Choroid plexus epithelial cell (primary cell): ENCODE measurements around the gene SLC7A1.

ENCODE experiments used
- DNase-seq: peaks from one replicate; pipeline ENCODE4 v3.0.0-alpha.2; 2010; ENCODE audit warnings: low read depth
- H3K4me3 ChIP-seq: 2 replicates; pipeline ENCODE4 v1.5.1; 2011; ENCODE audit warnings: low read depth, mild to moderate bottlenecking, control low read depth, low read length, moderate library complexity
- TF ChIP-seq, protein P1 (sequence below): conservative IDR thresholded peaks from 2 replicates; pipeline ENCODE4 v1.5.1; 2011; ENCODE audit warnings: low read depth, mild to moderate bottlenecking, control low read depth, inconsistent platforms, low read length, moderate library complexity

The SLC7A1 gene

DNA sequence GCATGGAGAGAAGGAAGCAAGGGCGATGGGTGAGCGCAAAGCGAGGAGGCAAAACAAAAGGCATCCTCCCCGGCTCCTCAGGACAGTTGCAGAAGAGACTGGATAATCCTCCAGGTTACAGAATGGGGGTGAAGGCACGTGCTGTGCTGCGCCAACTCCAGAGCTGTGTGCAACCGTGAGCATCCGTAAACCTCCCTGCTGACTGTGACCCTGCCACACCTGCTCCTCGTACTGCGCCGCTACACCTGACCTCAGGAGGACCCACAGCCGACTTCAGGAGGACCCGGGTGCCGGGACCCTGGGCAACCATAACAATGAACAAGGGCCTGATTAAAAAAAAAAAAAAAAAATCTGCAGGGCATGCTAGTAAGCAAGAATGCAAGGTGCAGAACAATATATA lies 68.7 kb downstream of the SLC7A1 start:
- TF ChIP-seq, protein P1, sequence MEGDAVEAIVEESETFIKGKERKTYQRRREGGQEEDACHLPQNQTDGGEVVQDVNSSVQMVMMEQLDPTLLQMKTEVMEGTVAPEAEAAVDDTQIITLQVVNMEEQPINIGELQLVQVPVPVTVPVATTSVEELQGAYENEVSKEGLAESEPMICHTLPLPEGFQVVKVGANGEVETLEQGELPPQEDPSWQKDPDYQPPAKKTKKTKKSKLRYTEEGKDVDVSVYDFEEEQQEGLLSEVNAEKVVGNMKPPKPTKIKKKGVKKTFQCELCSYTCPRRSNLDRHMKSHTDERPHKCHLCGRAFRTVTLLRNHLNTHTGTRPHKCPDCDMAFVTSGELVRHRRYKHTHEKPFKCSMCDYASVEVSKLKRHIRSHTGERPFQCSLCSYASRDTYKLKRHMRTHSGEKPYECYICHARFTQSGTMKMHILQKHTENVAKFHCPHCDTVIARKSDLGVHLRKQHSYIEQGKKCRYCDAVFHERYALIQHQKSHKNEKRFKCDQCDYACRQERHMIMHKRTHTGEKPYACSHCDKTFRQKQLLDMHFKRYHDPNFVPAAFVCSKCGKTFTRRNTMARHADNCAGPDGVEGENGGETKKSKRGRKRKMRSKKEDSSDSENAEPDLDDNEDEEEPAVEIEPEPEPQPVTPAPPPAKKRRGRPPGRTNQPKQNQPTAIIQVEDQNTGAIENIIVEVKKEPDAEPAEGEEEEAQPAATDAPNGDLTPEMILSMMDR: no peak
- no peak for DNase-seq
- no peak overlapping the region for H3K4me3 ChIP-seq

DNA sequence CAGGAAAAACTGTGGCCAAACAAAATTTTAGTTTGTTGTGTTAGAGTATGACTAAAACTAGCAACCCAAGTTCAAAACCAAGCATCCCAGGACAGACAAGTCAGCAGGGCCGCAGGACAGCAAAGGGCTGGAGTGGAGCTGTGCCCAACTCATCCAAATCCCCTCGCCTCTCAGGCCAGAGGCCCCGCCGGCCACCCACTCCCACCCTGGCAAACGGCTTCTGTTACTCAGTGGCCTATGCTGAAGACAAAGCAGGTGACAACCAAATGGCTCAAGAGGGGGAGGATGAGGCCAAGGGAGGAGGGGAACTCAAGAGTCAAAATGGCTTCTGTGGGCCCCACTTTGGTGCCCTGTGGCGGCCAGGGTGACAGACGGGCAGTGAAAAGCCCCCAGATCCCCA lies 69.7 kb downstream of the SLC7A1 start:
- TF ChIP-seq, protein P1: no peak
- no peak overlapping the region for H3K4me3 ChIP-seq
- no peak for DNase-seq

DNA sequence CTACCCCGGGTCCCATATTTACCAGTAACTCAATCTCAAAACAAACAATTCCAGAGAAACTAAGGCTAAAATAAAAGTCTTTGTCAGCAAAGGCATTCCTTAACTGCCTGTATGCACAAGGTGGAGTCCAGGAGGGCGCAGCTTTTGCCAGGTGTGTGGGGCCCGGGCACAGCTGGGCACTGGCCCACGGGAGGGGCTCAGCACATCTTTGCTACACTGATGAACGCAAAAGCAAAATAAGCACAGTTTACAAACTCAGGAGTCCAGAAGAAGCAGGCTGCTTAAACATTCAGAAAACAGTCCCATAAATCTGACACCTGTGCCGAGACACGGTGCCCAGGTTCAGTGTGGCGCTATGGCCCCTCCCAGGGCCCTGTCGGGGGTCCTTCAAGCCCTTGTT lies 70.8 kb downstream of the SLC7A1 start:
- no peak overlapping the region for H3K4me3 ChIP-seq
- TF ChIP-seq, protein P1: no peak
- no peak for DNase-seq

DNA sequence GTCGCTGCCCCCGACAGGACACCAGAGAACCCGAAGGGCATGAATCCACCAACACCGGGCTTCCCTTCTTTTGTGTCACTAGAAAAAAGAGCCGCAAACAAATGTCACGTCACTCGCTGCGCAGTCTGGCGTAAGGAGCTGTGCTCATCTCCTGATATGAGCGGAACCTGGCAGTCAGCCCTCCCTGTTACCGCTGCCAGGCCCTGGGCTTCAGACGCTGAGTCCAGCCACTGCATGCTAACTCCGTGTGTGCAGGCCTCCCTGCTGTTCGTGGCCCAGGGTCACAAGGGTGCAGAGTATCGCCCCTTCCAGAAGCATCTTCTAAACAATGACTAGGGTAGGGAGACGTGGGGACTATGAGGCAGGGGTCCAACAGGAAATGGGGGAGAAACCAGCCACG lies 71.3 kb downstream of the SLC7A1 start:
- peak; percentile 66 for DNase-seq
- H3K4me3 ChIP-seq: no peak overlapping the region
- TF ChIP-seq, protein P1: no peak

DNA sequence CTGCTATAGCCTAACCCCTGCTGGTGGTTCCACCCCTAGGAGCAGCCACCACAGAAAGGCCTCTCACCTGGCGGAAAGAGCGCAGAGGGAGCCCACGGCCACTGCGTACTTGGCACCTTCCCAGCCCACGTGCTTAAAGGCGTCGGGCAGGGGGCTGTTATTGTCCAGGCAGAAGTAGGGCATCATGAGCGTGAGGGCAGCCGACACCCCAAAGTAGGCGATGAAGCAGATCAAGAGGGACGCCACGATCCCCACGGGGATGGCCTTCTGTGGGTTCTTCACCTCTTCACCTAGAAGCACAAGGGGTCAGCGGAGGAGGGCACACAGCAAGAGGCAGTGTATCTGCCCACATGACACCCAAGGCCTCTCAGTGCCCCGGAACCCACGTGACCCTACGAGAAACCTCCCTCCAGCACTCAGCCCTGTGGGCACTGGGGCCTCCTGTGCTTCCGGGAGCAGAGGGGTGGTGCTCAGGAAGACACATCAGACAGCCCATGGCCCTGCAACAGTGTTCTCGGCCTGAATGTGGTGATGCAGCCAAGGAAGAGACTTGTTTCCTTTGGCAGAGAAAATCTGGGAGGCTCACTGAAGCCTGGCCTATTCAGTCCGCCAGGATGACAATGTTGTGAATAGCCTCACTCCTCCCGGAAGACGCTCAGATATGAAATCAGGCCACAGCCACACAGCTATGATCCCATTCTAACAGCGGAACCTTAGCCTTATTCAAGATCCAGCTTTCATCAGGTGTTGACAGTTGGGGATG lies 72.1 kb downstream of the SLC7A1 start:
- peak; percentile 86 for DNase-seq
- no peak overlapping the region for H3K4me3 ChIP-seq
- TF ChIP-seq, protein P1: peak; percentile 21

DNA sequence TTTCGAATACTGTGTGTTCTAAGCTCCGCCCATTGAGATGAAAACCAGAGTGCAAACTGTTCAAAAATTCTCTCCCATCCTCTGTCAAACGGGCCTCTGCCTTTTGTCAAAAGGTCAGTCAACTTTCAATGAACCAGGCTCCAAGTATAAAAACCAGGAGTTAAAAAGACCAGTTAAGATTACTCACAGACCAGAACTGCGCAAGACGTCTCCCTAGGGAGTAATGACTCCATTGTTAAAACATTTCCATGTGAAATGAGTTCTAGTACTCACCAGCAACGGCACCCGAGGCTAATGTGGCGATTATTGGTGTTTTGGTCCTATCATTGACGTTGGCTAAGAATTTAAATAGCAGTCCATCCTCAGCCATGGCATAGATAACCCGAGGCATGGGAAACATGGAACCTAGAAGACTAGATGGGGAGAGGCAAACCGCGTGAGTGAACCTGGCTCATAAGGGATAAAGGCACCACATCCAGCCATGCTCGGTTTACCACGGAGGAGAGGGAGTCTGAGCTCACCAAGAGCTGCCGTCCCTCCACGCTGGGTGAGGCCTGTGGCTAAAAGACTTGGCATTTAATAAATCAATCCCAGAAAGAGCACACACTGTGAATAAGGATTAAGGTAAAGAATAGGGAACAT lies 73.3 kb downstream of the SLC7A1 start:
- H3K4me3 ChIP-seq: no peak overlapping the region
- peak; percentile 98 for DNase-seq
- TF ChIP-seq, protein P1: peak; percentile 29

DNA sequence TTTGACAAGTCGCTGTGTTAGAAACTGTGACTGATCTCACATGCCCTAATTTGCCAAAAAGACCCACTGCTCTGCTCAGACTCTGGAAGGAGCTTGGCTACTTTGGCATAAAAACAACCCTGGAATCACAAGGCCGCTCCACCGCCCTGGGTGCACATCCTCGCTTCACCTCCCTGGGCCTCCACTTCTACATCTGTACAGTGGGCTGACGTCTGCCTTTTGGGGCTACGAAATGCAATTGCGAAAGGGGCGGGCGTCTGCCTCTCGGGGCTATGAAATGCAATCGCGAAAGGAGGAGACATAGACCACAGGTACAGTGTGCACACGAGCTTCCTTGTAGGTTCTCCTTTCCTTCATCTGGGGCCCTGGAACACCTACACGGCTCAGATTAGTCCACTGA lies 74.2 kb downstream of the SLC7A1 start:
- no peak overlapping the region for H3K4me3 ChIP-seq
- no peak for DNase-seq
- TF ChIP-seq, protein P1: no peak
